Panc1 (cell line): Measurements from ENCODE around the gene EXD3. TPM values are rescaled to one million over a fixed set of nuclear protein-coding genes. Genes with fewer than 3 reads are reported as not detected.

Source experiments
- ATAC-seq: fragments of 200-7000 bp; cut with Tn5 transposase; 2 replicates; pipeline ENCODE4 v1.9.1; 2020; ENCODE audit warnings: mild to moderate bottlenecking, moderate library complexity
- BruUV-seq: library from RNA; stranded (reverse); fragments of 400-500 nt; replicated peaks from 2 replicates; lab custom pipeline; 2021; lab: Mats Ljungman, UMichigan
- CTCF ChIA-PET: fragments of 300-600 bp; sonication (Branson Sonifier 250); formaldehyde crosslinking; loops from one replicate; lab custom pipeline; 2022; ENCODE audit warnings: antibody characterized with exemption; lab: Charles Lee
- POLR2A ChIA-PET: fragments of 300-600 bp; sonication (Branson Sonifier 250); formaldehyde crosslinking; loops from one replicate; lab custom pipeline; 2022; ENCODE audit warnings: antibody characterized with exemption; lab: Charles Lee
- DNase-seq: peaks from one replicate; pipeline ENCODE4 v3.0.0-alpha.2; 2010; ENCODE audit warnings: low read depth, low spot score
- H3K27ac ChIP-seq: 2 replicates; pipeline ENCODE4 v1.5.1; 2011; ENCODE audit warnings: mild to moderate bottlenecking, low read length, inconsistent platforms
- H3K27me3 ChIP-seq: fragments of 200-500 bp; sonication (Bioruptor generic); 2 replicates; pipeline ENCODE4 v1.6.0; 2014; ENCODE audit warnings: low read length, inconsistent platforms; ENCODE audit not compliant: control insufficient read depth, insufficient read depth
- H3K36me3 ChIP-seq: fragments of 200-500 bp; sonication (Bioruptor generic); 2 replicates; pipeline ENCODE4 v1.5.1; 2014; ENCODE audit warnings: inconsistent platforms, mild to moderate bottlenecking, low read length, moderate library complexity; ENCODE audit not compliant: control insufficient read depth, insufficient read depth
- H3K4me1 ChIP-seq: 2 replicates; pipeline ENCODE4 v1.5.1; 2011; ENCODE audit warnings: inconsistent platforms, mild to moderate bottlenecking, low read length, moderate library complexity; ENCODE audit not compliant: control insufficient read depth, insufficient read depth
- H3K4me3 ChIP-seq, 2 experiments: 2 replicates each; pipeline ENCODE4 v1.5.1; 2011 to 2012; ENCODE audit warnings: low read depth in 2 of 2, low read length in 2 of 2, mild to moderate bottlenecking in 2 of 2, inconsistent platforms in 1 of 2, moderate library complexity in 1 of 2
- H3K9me3 ChIP-seq: fragments of 200-500 bp; sonication (Bioruptor generic); 2 replicates; pipeline ENCODE4 v1.5.1; 2014; ENCODE audit warnings: low read depth, mild to moderate bottlenecking, inconsistent platforms, low read length, moderate library complexity; ENCODE audit not compliant: control insufficient read depth, insufficient read depth
- POLR2AphosphoS5 ChIP-seq: IDR thresholded peaks from 2 replicates; pipeline ENCODE4 v1.6.1; 2012; ENCODE audit warnings: mild to moderate bottlenecking, low read depth, low read length, moderate library complexity
- REST ChIP-seq, 2 experiments: IDR thresholded peaks; 2 replicates each; pipeline ENCODE4 v1.6.1; 2011 to 2012; ENCODE audit warnings: low read depth in 2 of 2, control low read depth in 1 of 2, low read length in 1 of 2, mild to moderate bottlenecking in 1 of 2, moderate library complexity in 1 of 2; ENCODE audit not compliant: insufficient read depth in 1 of 2
- SIN3A ChIP-seq: IDR thresholded peaks from 2 replicates; pipeline ENCODE4 v1.6.1; 2012; ENCODE audit warnings: low read depth, mild to moderate bottlenecking, low read length, moderate library complexity, borderline replicate concordance; ENCODE audit not compliant: insufficient read depth
- TCF7L2 ChIP-seq: IDR thresholded peaks from 2 replicates; pipeline ENCODE4 v1.6.1; 2011; ENCODE audit warnings: mild to moderate bottlenecking, low read depth, low read length, inconsistent platforms
- in situ Hi-C: cut with HindIII; loops from 2 replicates; pipeline ENCODE4 v1.10.0; 2016; ENCODE audit warnings: low sequenced_read_pairs, low pct_unique_long_range_greater_than_20kb
- intact Hi-C: fragments of 100-400 bp; cut with micrococcal nuclease; formaldehyde crosslinking; loops from one replicate; pipeline ENCODE4 v1.10.0; 2022; ENCODE audit not compliant: unreplicated experiment
- total RNA-seq: library from RNA; stranded (reverse); gene quantifications from one replicate; pipeline ENCODE4 v1.2.1, GENCODE V29; 2021; ENCODE audit not compliant: unreplicated experiment
- TF ChIP-seq, protein P1 (sequence below): fragments of 450-650 bp; IDR thresholded peaks from 2 replicates; pipeline ENCODE4 v1.5.1; 2017; ENCODE audit warnings: mild to moderate bottlenecking

Gene EXD3
- total RNA-seq, 1 experiment from 2014 or later, result 9.2 TPM

GRCh38 chr9:137294091-137294680 lies 128.8 kb downstream of the EXD3 start:
- POLR2A ChIA-PET, result no interaction called here
- intact Hi-C loops, result loop anchor here (10.0 kb wide), 1 partner anchor 131 kb away; the partner anchor contains the start of genes EXD3 and NOXA1
- Histone ChIP-seq H3K36me3 (no peaks in the 10 kb centered on the region), H3K27ac (no peak overlapping the region), H3K4me1 (peaks cover 21% of the 10 kb centered on the region), H3K4me3 (no peak overlapping the region), H3K27me3 (no peaks in the 10 kb centered on the region), H3K9me3 (no peaks in the 10 kb centered on the region)
- DNase-seq (no peak), ATAC-seq (no peak)
- in situ Hi-C loops, result no loop called here
- TF ChIP-seq, protein P1, sequence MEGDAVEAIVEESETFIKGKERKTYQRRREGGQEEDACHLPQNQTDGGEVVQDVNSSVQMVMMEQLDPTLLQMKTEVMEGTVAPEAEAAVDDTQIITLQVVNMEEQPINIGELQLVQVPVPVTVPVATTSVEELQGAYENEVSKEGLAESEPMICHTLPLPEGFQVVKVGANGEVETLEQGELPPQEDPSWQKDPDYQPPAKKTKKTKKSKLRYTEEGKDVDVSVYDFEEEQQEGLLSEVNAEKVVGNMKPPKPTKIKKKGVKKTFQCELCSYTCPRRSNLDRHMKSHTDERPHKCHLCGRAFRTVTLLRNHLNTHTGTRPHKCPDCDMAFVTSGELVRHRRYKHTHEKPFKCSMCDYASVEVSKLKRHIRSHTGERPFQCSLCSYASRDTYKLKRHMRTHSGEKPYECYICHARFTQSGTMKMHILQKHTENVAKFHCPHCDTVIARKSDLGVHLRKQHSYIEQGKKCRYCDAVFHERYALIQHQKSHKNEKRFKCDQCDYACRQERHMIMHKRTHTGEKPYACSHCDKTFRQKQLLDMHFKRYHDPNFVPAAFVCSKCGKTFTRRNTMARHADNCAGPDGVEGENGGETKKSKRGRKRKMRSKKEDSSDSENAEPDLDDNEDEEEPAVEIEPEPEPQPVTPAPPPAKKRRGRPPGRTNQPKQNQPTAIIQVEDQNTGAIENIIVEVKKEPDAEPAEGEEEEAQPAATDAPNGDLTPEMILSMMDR, result no peak
- TF ChIP-seq POLR2AphosphoS5 (no peak), REST (IDR thresholded peaks at IDR 0.05; ENCODE audit: insufficient read depth in 1 of 2, low read depth in 2 of 2, low read length in 1 of 2) (no peak), TCF7L2 (no peak), SIN3A (no peak)
- BruUV-seq, result no TSS peak
- CTCF ChIA-PET, result no interaction called here

DNA sequence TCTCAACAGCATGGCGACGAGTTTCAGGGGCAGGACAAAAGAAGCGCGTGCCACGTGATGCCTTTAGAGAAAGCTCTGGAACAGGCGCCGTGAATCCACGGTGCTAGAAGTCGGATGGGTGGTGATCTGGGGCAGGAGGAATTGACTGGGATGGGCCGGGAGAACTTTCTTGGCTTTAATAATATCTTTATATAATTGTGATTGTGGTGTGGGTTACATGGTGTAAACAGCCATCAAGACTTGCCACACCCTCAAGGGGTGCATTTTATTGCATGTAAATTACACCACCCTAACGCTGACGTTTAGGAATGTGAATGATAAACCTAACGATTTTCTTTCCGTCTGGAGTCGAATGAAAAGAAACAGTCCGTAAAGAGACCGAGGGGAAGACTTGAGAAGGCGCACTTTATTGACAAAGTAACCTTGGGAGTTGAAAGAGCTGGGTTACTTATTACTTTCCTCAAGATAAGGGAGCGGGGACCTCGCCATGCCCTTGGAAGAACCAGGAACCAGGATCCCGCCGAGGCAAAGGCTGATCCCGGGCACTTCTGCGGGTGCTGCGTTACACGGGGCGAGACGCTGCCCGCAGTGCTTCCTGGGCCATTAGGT lies 129.4 kb downstream of the EXD3 start:
- no peaks in the 10 kb centered on the region for H3K9me3 ChIP-seq
- DNase-seq (no peak), ATAC-seq (no peak)
- CTCF ChIA-PET, result no interaction called here
- POLR2A ChIA-PET, result no interaction called here
- no peak for TF ChIP-seq SIN3A
- TF ChIP-seq REST (IDR thresholded peaks at IDR 0.05; ENCODE audit: insufficient read depth in 1 of 2, low read depth in 2 of 2, low read length in 1 of 2), result no peak
- TF ChIP-seq TCF7L2, result no peak
- H3K36me3 ChIP-seq, result no peaks in the 10 kb centered on the region
- no peak overlapping the region for H3K4me3 ChIP-seq
- no TSS peak for BruUV-seq
- no peaks in the 10 kb centered on the region for H3K27me3 ChIP-seq
- H3K27ac ChIP-seq, result no peak overlapping the region
- peaks cover 17% of the 10 kb centered on the region for H3K4me1 ChIP-seq
- intact Hi-C loops, result loop anchor here (10.0 kb wide), 1 partner anchor 131 kb away; the partner anchor contains the start of genes EXD3 and NOXA1
- in situ Hi-C loops, result no loop called here
